MM.1S (cell line): ENCODE data around the gene ATOH8.

Experiments used
- DNase-seq: peaks from one replicate; pipeline ENCODE4 v3.0.0-alpha.2; 2015
- H2AFZ ChIP-seq: fragments of 300-600 bp; sonication (generic); 2 replicates; pipeline ENCODE4 v1.6.0; 2016; ENCODE audit warnings: antibody characterized with exemption, low read length
- H3F3A ChIP-seq: fragments of 300-600 bp; sonication (generic); 2 replicates; pipeline ENCODE4 v1.6.1; 2016; ENCODE audit warnings: mild to moderate bottlenecking, antibody characterized with exemption, low read length, moderate library complexity, mixed read lengths; ENCODE audit not compliant: insufficient read depth
- H3K27ac ChIP-seq: fragments of 300-600 bp; sonication (generic); 2 replicates; pipeline ENCODE4 v1.5.1; 2016; ENCODE audit warnings: mild to moderate bottlenecking, low read length
- H3K27me3 ChIP-seq: fragments of 300-600 bp; sonication (generic); replicated peaks from 2 replicates; pipeline ENCODE4 v1.6.0; 2016; ENCODE audit warnings: low read length; ENCODE audit not compliant: insufficient read depth
- H3K36me3 ChIP-seq: fragments of 300-600 bp; sonication (generic); replicated peaks from 2 replicates; pipeline ENCODE4 v1.6.1; 2016; ENCODE audit warnings: mild to moderate bottlenecking, low read length, mixed read lengths; ENCODE audit not compliant: insufficient read depth
- H3K4me1 ChIP-seq: fragments of 300-600 bp; sonication (generic); 2 replicates; pipeline ENCODE4 v1.6.1; 2016; ENCODE audit warnings: low read length, mixed read lengths
- H3K4me2 ChIP-seq: fragments of 300-600 bp; sonication (generic); 2 replicates; pipeline ENCODE4 v1.6.0; 2016; ENCODE audit warnings: low read depth, low read length
- H3K4me3 ChIP-seq: fragments of 300-600 bp; sonication (generic); 2 replicates; pipeline ENCODE4 v1.5.1; 2016; ENCODE audit warnings: low read length, mixed read lengths
- H3K79me2 ChIP-seq: fragments of 300-600 bp; sonication (generic); 2 replicates; pipeline ENCODE4 v1.6.1; 2016; ENCODE audit warnings: mixed run types, low read length, mixed read lengths
- H3K9ac ChIP-seq: fragments of 300-600 bp; sonication (generic); 2 replicates; pipeline ENCODE4 v1.6.1; 2016; ENCODE audit warnings: low read length, mixed read lengths
- H3K9me2 ChIP-seq: fragments of 300-600 bp; sonication (generic); replicated peaks from 2 replicates; pipeline ENCODE4 v1.6.1; 2016; ENCODE audit warnings: mild to moderate bottlenecking, low read length, mixed read lengths; ENCODE audit not compliant: insufficient read depth
- H3K9me3 ChIP-seq: fragments of 300-600 bp; sonication (generic); replicated peaks from 2 replicates; pipeline ENCODE4 v1.6.1; 2016; ENCODE audit warnings: mild to moderate bottlenecking, low read length, mixed read lengths; ENCODE audit not compliant: insufficient read depth
- H4K20me1 ChIP-seq: fragments of 300-600 bp; sonication (generic); 2 replicates; pipeline ENCODE4 v1.6.1; 2016; ENCODE audit warnings: mild to moderate bottlenecking, low read length, moderate library complexity, mixed read lengths; ENCODE audit not compliant: insufficient read depth
- CTCF ChIP-seq: fragments of 300-600 bp; sonication (generic); IDR thresholded peaks from 2 replicates; pipeline ENCODE4 v1.5.1; 2016; ENCODE audit warnings: antibody characterized with exemption, low read length, mixed read lengths
- EZH2 ChIP-seq: fragments of 300-600 bp; sonication (generic); optimal IDR thresholded peaks from 2 replicates; pipeline ENCODE3; 2017; ENCODE audit warnings: low read depth, mild to moderate bottlenecking, antibody characterized with exemption, low read length, mixed read lengths
- EZH2phosphoT487 ChIP-seq: fragments of 300-600 bp; sonication (generic); IDR thresholded peaks from 2 replicates; pipeline ENCODE4 v1.6.1; 2018; ENCODE audit warnings: antibody characterized with exemption, low read length

Gene ATOH8

GRCh38 chr2:85753525-85754312, at the start of gene ATOH8:
Gene ATOH8, plus strand, starts transcription at chr2:85753991. Its CDS starts 199 bp downstream, at chr2:85754190.
- Histone ChIP-seq H3K27ac (no peak within 1 kb of the TSS), H3K9me3 (no peaks in the 10 kb centered on the region), H2AFZ (peak within 1 kb of the TSS; percentile 66), H3K9me2 (no peaks in the 10 kb centered on the region), H3K4me3 (peak within 1 kb of the TSS; percentile 58), H3K27me3 (peaks cover 44% of the 10 kb centered on the region), H3F3A (peaks cover 8% of the 10 kb centered on the region), H3K4me1 (peaks cover 9% of the 10 kb centered on the region), H3K9ac (no peak within 1 kb of the TSS), H3K79me2 (no peaks in the 10 kb centered on the region), H4K20me1 (no peaks in the 10 kb centered on the region), H3K36me3 (no peaks in the 10 kb centered on the region), H3K4me2 (peak within 1 kb of the TSS; percentile 90)
- DNase-seq: peak; percentile 25
- TF ChIP-seq EZH2phosphoT487: no peak
- no peak for TF ChIP-seq CTCF
- TF ChIP-seq EZH2: no peak

- Histone ChIP-seq H3K79me2 (no peaks in the 10 kb centered on the region), H3K27me3 (no peaks in the 10 kb centered on the region), H3K4me2 (no peak overlapping the region), H3K4me1 (peaks cover 52% of the 10 kb centered on the region), H3K9ac (no peak overlapping the region), H3K27ac (peak overlapping the region; percentile 93; the same call in 1 of the 2 replicates), H3K9me2 (no peaks in the 10 kb centered on the region), H3K9me3 (no peaks in the 10 kb centered on the region), H3K4me3 (no peak overlapping the region), H2AFZ (no peak overlapping the region), H3K36me3 (no peaks in the 10 kb centered on the region), H3F3A (peaks cover 11% of the 10 kb centered on the region), H4K20me1 (no peaks in the 10 kb centered on the region)
- no peak for TF ChIP-seq EZH2
- no peak for TF ChIP-seq EZH2phosphoT487
- TF ChIP-seq CTCF: no peak
- DNase-seq: no peak
These were observed 49.8 kb upstream of the ATOH8 start for GRCh38 chr2:85704038-85704437.

- peak overlapping the region; percentile 23 for H3K4me3 ChIP-seq
- no peak for TF ChIP-seq EZH2
- H4K20me1 ChIP-seq: no peaks in the 10 kb centered on the region
- no peaks in the 10 kb centered on the region for H3K9me2 ChIP-seq
- H3K79me2 ChIP-seq: no peaks in the 10 kb centered on the region
- H2AFZ ChIP-seq: peak overlapping the region; percentile 52
- H3K36me3 ChIP-seq: no peaks in the 10 kb centered on the region
- H3K9ac ChIP-seq: peak overlapping the region; percentile 55
- H3K27ac ChIP-seq: peak overlapping the region; percentile 93
- peaks cover 11% of the 10 kb centered on the region for H3F3A ChIP-seq
- peak; percentile 45 for DNase-seq
- no peaks in the 10 kb centered on the region for H3K27me3 ChIP-seq
- no peaks in the 10 kb centered on the region for H3K9me3 ChIP-seq
- H3K4me1 ChIP-seq: peaks cover 57% of the 10 kb centered on the region
- H3K4me2 ChIP-seq: peak overlapping the region; percentile 47
These were observed 48.8 kb upstream of the ATOH8 start for GRCh38 chr2:85704800-85705679.
